HG02678 (cell line): ENCODE results near the gene CABLES1.
"Not testable (repeated sequence)": the region's sequence is repeated elsewhere in the genome, so short reads cannot be mapped to it uniquely, and the experiment has no call there.

ENCODE experiments used
- ATAC-seq: cut with Tn5 transposase; IDR thresholded peaks from one replicate; pipeline ENCODE4 v1.9.1; 2021; ENCODE audit warnings: mild to moderate bottlenecking, moderate library complexity; ENCODE audit not compliant: unreplicated experiment

CABLES1 gene

DNA sequence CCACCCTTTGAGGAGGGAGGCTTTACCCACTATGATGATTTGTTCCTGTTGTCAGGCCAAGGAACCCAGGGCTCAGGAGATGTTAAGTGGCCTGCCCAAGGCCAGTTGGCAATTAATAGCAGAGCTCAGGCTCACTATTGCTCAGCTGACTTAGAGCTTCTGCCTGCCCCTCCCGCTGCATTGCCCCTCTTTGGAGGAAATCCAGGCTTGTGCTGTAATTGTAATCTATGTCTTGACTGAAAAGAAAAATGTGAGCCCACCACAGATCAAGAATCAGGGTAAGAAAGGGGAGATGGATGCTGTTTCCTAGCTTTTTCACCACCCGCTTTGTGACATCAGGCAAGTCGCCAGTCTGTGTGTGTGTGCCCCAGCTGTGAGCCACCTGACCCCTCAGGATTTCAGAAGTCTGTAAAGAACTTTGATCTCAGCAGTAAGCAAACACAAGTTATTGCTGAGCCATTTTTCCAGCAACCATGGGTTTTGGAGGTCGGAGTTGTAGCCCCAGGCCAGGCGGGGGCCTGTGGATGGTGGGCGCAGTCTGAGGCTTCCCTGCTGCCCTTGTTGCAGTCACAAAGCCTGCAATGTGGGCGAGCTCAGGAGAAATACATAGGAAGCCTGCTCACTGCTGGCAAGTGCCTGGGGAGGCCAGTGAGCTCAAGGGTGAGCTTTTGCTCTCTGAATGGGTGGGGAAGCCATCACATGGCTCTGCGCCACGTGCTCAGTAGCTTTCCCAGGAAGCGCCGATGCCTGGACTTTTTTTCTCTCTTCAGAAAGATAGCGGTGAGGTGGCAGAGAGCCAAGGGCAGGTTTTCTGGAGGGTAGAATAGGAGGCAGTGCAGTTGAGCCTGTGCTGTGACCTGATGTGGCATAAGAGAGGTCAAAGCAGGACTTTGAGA is 6.1 kb downstream of the CABLES1 start:
- no peak for ATAC-seq

DNA sequence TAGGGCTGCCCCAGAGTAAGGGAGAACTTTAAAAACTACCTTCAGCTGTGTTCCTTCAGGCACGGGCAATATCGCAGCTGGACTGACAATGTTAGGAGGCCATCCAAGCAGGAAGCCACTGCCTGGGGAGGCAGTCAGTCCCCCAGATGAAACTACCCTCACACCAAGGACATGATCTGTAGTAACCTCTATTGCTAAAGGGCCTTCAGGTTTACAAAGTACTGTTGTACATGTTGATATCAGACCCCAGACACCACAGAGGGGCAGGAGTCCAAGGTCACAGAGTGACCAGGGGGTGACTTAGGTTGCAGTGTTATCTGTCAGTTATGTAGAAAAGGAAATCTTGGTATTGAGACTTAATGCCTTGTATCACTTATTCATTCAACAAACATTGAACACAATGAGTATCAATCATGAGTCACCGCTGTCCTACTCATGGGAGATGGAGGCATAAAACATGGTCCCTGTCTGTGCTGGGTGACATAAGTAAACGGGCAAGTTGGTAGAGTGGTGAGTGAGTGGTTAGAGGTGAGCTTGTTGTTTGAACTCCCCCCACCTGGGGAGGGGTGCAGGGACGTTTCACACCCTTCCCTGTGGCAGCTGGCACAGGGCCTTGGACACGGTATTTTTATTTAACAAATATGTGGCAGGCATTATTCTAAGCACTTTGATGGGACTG is 7.1 kb downstream of the CABLES1 start:
- ATAC-seq = no peak

DNA sequence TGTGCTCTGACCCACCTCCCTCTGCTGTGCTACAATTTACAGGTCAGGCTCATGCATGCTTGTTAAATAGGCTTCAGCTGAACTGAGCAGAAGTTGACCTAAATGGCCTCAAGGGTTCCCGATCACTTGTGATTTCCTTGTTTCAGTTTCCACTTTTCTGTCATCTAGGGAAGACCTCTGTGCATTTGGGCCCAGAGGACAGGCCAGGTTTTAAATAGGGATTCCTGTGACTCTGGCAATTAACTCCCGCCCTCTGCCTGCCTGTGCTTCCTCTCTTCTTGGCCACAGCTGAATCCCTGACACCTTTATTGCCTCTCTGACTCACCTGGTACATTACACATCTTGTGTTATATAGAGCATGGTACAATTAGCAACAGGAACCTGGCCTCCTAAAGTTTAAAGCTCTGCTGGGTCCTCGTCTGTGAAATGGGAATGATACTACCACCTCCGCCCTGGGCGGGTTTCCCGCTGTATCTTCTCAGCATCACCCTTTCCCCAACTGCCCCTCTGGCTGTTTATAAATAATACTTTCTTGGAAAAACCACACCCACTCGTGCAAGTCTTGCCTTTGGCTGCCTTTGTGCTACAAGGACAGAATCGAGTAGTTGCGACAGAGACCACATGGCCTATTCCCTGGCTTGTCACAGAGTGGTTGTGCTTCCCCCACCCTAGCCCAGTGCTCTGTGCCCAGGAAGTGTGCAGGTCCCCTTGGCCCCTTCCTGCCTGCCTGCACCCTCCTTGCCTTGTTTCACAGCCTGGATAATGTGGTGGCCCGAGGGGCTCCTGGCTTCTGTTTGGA is 7.9 kb downstream of the CABLES1 start:
- no peak for ATAC-seq

DNA sequence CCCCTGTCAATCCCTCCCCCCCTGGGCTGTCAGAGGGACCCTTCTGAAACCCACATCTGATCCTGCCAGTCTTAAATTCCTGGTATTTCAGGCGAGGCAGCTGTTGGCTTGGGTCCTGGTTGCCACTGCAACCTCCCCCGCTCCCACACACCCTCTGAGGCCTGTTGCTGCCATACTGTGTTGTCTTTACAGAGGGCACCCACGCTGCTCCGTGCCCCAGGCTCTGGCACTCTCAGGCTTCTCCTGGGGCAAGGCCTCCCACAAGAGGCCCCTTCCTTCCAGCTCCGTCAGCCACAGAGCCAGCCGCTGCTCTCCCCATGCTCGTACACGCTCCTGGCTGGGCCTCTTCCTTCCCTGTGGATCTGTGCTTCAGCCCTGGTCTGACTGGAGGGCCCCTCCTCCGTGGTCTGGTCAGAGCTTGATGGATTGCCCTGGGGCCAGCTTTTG is 8.6 kb downstream of the CABLES1 start:
- ATAC-seq = no peak

DNA sequence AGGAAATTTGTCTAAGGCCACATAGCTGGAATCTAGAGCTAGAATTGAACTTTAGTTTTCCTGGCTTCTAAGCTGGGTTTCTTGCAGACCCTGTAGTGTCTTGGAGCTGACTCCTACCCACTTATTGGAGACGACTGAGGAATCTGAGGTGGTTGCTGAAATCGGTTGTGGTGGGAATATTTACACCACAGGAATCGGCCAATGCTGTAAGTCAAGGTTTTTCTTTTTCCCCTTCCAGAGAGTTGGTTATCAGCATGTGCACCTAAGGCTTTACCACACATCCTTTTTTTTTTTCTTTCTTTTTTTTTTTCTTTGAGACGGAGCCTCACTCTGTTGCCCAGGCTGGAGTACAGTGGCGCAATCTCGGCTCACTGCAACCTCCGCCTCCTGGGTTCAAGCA is 9.4 kb downstream of the CABLES1 start:
- no peak for ATAC-seq

DNA sequence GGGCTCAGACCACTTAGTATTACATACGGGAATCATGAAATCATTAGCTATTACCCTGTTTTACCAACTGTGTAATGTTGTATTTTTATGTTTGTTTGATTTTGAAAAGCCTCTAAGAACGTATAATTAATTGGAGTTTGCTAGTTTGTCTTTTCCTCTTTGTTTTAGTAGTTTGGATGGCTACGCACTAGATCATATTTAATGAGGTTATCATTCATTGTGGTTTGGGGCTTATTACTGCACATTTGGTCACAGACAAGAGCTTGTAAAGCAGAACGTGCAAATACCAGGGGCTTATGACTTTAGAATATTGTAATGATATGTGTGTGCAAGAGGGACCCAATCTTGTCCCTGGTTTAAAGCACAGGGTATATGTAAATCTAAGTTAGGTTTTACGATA is 10.3 kb downstream of the CABLES1 start:
- ATAC-seq = no peak

DNA sequence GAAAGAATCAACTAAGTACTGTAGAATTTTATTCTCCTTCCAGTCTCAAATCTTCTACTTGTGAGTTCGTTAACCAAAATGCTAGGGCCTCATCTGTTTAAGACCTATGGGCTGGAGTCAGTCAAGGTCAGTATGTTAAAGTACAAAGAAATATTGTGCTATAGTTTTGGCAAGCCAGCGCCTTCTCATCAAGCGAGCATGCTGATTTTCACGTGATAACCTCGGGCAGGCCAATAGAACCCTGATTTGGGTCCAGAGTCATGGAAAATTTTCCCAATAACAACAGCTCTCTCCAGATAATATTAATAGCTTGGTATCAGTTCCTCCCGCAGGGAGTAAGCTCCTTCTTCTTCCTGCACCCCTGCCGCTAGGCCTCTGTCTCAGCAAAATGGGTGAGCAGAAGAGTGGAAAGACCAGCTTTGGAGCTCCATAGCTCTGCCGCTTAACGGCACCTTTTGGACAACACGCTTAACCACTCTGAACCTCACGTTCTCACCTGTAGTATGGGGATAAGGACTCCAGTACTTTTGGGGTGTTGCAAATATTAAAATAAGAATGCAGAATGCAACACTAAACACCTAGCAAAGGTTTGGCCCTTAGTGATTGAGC is 11.7 kb downstream of the CABLES1 start:
- ATAC-seq = no peak

DNA sequence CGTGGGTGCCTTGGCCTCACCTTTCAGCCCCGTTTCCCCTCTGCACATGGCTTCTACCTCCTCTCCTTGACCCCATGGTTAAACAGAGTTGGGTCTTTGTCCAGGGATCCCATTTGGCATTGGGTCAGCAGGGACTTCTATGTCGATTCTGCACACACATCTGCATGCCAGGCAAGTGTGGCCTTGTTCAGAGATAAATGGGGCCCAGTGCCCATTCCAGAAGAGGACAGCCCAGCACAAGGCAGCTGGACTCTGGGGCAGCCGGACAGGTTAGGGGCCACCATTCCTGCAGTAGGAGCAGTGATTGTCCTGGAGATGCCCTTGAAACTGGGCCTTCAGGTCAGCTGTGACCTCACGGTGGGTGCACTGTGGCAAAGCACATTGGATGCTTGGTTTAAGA is 13.1 kb downstream of the CABLES1 start:
- no peak for ATAC-seq

DNA sequence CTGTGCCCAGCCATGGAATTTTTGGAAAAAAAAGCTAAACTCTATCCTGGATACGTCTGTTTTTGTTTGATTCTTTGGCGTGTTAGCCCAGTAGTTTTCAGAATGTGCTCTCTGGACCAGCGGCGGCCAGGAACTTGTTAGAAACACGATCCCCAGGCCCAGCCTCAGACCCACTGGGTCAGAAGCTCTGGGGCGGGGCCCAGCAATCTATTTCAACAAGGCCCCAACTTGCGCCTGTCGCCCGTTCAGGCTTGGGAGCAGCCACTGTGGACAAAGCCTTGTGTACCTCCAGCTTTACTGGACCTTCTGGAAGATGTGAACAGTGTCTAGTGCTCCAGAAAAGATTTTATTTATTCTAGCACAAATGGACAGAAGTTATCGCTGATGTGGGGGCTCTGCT is 14.3 kb downstream of the CABLES1 start:
- ATAC-seq = no peak

DNA sequence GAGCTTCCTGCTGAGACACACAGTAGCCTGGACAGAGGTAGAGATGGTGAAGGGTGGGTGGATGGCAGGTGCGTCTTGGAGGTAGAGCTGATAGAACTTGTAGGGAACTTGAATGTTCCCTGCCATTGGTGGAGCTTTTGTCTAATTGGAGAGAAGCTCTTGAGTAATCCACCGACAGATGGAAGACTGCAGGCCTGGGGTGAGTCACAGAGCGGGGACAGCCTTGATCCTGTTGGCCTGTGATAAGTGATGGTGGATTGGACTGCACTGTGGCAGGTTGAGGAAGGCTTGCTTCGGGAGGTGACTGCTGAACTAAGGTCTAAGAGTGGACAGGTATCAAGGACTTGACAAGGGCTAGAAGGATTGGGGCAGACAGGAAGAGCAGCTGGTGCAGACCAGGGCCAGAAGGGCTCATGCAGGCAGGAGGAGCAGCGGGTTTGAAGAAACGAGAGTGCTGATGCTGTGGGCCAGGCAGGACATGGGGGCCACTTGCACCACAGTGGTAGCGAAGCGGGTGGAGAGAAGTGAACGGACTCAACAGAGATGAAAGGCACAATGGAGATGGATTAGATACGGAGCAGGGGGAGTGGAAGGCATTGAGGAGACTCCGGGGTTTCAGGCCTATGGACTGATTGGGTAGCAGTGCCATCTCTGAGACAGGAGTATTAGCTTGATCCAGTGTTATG is 16.3 kb downstream of the CABLES1 start:
- no peak for ATAC-seq

DNA sequence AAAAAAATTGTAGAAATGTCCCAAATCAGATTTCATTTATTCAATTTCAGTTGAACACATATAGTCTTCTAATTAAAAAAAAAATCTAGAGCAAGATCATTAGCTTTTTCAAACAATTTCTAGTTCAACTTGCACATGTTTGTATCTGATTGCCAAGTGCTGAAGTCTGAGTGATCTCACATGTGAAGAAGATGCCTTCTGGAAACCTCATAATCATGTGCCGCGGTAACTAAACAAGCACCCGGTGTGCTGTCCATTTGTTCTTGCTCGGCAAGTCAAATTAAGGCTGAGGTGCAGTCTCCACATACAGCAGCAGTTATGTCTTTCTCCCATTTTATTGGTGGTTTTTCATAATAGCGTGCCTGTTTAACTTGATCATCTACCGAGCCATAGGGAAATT is 18.7 kb downstream of the CABLES1 start:
- ATAC-seq = no peak

DNA sequence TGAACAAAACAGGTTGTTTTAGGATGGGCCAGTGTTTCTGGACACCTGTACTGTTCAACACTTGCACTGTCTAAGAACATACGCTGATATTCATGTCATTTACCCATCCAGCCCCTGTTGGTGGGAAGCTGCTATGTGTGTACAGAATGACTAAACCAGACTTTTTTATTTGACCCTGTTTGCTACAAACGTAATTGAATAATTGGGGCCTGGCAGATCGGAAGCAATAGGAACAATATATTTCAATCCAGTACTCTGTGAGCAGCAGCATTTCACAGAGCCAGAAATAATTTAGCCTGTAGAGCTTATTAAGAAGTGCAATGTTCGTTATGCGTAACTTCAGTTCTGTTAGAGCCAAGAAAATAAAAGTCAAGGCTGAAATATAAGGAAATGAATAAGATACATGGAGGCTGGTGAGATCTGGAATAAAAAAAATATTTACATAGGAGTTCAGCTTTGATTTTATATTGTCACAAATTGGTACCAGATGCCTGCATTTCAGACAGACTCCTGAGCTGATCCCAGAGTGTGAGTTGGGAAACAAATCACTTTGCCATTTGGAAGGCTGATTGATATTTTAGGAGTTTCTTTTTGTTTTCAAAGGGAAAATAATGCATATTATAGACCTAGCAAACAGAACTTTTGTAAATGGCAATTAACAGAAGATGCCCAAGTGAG is 19.7 kb downstream of the CABLES1 start:
- ATAC-seq = no peak

DNA sequence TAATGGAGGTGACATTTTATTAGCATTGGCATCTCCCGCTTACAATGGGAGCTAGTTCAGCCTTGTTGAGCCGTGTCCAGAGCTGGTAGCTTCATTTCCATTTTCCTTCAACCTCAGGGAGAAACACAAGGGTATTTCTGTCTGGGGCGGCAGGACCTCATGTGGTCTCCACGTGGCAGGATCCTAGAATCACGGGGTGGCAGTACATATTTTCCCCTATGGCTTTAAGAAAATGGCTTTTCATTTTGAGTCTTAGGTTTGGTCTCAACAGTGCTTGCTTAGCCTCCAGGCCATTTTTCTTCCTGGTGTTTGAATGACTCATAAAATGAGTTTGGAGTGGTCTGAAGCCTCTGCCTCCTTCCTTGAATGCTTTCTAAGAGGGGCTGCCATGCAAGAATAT is 20.3 kb downstream of the CABLES1 start:
- ATAC-seq = no peak

DNA sequence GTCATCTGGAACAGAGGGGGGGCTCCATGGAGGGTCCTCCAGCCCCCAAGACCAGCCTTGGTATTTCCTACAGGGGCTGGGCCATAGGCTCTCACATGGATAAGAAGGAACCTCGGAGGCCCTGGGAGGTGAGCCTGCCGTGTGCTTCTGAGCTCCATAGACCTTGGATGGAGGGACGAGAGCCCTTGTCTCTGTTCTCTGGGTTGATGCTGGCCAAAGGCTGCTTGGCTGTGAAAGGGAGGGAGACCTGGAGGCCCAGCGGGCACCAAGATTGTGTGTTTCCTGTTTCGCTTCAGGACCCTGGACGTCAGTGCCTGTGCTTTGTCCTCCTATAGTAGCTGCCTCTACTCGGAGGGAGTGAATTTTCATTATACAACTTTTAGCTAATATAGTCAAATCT is 20.8 kb downstream of the CABLES1 start:
- ATAC-seq = no peak

DNA sequence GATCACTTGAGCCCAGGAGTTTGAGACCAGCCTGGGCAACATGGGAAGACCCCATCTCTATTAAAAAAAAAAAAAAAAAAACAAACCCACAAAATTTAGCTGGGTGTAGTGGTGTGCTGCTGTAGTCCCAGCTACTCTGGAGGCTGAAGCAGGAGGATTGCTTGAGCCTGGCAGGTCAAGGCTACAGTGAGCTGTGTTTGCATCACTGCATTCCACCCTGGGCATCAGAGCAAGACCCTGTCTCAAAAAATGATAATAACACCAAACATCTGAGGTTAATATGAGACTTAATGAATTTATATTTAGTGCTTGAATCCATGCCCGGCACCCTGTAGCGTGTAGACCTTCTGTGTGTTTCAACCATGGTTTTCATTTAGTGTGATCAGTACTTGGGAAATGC is 22.8 kb downstream of the CABLES1 start:
- ATAC-seq = no peak

DNA sequence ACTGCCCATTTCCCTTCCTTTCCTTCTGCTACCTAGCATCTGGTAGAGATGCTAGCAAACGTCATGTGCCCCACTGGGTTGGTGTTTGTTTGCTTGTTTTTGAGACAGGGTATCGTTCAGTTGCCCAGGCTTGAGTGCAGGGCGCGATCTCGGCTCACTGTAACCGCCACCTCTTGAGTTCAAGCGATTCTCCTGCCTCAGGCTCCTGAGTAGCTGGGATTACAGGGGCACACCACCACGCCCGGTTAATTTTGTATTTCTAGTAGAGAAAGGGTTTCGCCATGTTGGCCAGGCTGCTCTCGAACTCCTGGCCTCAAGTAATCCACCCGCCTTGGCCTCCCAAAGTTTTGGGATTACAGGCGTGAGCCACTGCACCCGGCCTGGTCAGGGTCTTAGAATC is 23.6 kb downstream of the CABLES1 start:
- not testable (repeated sequence) for ATAC-seq

DNA sequence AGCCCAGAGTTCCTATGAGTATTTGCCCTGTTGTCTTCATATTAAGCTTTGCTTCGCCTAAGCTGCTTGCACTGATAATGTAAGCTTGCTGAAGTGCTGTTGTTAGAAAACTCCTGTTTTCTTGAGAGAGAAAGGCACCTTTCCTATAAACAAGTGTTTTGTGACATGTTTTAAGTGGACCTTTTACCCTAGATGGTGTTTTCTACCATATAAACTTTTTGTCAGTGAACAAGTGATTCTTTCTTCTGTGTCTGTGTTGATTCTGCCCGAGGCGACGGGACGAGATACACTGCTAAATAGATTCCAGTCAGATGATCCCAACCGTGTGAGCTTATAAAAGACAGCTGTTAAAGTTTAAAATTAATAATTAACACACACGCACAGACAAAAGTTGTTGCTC is 24.1 kb downstream of the CABLES1 start:
- no peak for ATAC-seq

DNA sequence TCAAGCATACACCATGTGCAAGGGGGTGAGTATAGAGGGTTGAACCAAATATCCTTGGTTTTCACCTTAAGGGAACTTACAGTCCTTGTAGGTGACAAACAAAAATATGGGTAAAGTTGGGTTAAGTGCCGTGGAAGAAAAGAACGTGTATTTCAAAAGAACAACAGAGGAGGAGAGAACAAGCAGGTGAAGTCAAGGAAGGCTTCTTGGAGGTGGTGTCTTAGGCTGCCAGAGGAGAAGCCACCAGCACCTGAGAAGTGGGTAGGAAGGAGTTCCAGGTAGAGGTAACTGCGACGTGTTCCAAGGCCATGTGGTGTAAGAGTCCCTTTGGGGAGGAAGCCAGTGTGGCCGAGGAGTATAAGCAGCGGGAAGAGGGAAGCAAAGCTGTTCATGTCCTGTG is 27.2 kb downstream of the CABLES1 start:
- no peak for ATAC-seq

DNA sequence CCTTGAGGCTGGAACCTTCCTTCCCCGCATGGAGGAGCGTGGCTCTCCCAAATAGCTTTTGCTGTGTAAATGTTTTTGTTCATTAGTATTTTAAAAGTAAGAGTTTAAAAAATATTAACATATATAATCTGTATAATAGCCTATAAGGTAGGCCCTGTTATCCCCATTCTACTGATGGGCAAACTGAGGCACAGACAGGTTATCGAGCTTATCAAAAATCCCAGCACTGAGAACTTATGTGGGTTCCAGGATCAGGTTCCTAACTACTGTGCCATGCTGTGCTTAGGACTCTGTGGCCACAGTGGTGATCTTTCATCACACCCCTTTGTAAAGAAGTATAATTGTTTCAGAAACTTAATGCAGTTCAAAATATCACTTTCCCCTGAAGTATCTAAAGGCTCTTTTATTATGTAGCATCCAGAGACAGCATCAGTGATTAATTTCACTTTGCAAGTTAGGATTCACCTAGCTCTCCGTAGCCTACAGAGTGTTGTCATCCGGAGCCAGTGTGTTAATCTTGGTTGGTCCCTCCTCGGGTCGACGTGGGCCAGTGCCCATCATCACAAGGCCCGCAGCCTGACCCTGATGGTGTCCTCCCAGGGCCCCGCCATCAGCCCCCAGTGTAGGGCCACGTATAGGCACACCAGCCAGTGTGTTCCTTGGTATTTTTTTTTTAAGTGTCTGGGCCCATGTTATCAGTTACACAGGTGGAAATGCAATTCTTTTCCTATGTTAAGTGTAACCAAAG is 28.7 kb downstream of the CABLES1 start:
- no peak for ATAC-seq
